Suprapubic skin (tissue), 3 donors: ENCODE results near the gene CAMTA1.

Experiments used
- CTCF ChIP-seq, 2 donors: fragments of 200-600 bp in 1 of 2; fragments of 450-650 bp in 1 of 2; sonication (generic) in 1 of 2; IDR thresholded peaks; one replicate each; pipeline ENCODE4 v1.5.1; 2016 to 2019; ENCODE audit warnings: antibody characterized with exemption in 2 of 2, mild to moderate bottlenecking in 1 of 2, moderate library complexity in 1 of 2
- POLR2A ChIP-seq, 2 donors: fragments of 450-650 bp; IDR thresholded peaks; one replicate each; pipeline ENCODE4 v1.6.1; 2017; ENCODE audit warnings: antibody characterized with exemption in 2 of 2, mild to moderate bottlenecking in 2 of 2, moderate library complexity in 2 of 2

GRCh38 chr1:6831366-6831765 lies 46.1 kb downstream of the CAMTA1 start:
- no peak for TF ChIP-seq POLR2A (IDR thresholded peaks at IDR 0.05)
- TF ChIP-seq CTCF (IDR thresholded peaks at IDR 0.05): no peak
